ENCODE measurements around the gene PTPRN2. TPM values are rescaled to one million over a fixed set of nuclear protein-coding genes. Genes with fewer than 3 reads are reported as not detected.

The PTPRN2 gene
- polyA plus RNA-seq, 6 donors from 2014 or later, result 1.4 to 4.6 (median 3.8) TPM

DNA sequence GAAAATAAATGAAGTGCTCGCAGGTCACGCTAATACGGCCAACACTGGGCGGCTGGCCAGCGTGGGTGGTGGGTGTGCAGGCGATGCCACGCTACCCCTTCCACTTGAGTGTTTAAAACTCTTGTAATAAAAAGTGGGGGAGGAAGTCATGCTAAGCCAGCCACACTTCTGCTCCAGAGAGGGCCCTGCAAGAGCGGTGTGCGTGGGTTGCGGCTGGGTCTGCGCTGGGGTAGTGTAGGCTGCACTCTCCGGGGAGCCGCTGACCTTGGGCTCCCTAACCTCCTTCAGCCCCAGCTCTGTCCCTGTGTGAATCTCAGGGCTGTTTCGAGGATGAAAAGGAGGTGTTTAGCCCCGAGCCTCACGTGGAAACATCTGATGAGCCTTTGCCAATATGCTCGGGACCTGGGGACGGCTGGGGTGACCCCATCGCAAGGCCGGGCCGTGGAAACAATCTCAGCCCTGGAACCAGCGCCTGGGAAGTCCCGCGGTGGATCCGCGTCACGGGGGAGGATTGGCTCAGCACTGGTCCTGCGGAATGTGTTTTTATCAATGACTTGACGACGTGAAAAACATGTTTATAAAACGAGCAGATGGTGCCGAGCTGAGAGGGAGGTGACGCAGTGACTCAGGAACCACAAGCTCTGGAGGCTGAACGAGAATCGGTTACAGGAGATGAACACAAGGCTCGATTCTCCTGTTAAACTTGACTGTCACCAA lies 972.4 kb downstream of the PTPRN2 start:
- Mint-ChIP-seq H3K27ac (peak overlapping the region in 1 of 6 donors; percentile 47), H3K4me3 (peak overlapping the region in 3 of 8 donors; percentile 10 to 70 (median 33)), H3K4me1 (peaks cover 6 to 17% (median 7%) of the 10 kb centered on the region in 3 donors), H3K9me3 (peaks cover 0 to 12% (median 3%) of the 10 kb centered on the region in 7 donors), H3K27me3 (peaks cover 0 to 4% (median 0%) of the 10 kb centered on the region in 3 donors), H3K36me3 (no peaks in the 10 kb centered on the region)
- no peak for ATAC-seq (ENCODE audit: low read depth in 2 of 2)
- no peak for DNase-seq

DNA sequence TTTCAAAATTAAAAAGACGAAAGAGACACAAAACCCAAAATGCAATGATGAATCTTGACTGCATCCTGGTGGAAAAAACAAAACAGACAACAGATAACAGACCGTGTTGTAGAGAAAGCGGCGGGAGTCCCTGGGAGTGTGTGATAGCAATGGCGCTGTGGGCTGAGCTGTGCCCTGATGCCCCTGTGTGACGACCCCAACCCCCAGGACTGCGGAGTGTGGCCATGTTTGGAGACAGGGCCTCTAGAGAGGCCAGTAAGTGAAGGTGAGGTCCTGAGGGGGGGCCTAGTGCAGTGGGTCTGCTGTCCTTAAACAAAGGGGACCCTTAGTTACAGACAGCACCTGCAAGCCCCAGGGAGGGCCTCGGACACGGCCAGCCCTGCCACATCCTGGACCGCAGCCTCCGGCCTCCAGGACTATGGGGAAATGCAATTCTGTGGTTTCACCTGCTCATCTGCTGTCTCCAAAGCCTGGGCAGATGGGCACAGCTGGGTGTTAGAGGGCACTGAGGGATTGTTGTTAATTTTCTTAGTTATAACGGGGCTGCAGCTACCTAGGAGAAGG lies 973.1 kb downstream of the PTPRN2 start:
- DNase-seq (no peak), ATAC-seq (ENCODE audit: low read depth in 2 of 2) (no peak)
- Mint-ChIP-seq H3K9me3 (peaks cover 1 to 15% (median 3%) of the 10 kb centered on the region in 7 donors), H3K4me3 (peak overlapping the region in 7 of 8 donors; percentile 33 to 86 (median 70)), H3K4me1 (peaks cover 6 to 17% (median 7%) of the 10 kb centered on the region in 3 donors), H3K36me3 (no peaks in the 10 kb centered on the region), H3K27me3 (no peaks in the 10 kb centered on the region), H3K27ac (peak overlapping the region in 1 of 6 donors; percentile 76)

DNA sequence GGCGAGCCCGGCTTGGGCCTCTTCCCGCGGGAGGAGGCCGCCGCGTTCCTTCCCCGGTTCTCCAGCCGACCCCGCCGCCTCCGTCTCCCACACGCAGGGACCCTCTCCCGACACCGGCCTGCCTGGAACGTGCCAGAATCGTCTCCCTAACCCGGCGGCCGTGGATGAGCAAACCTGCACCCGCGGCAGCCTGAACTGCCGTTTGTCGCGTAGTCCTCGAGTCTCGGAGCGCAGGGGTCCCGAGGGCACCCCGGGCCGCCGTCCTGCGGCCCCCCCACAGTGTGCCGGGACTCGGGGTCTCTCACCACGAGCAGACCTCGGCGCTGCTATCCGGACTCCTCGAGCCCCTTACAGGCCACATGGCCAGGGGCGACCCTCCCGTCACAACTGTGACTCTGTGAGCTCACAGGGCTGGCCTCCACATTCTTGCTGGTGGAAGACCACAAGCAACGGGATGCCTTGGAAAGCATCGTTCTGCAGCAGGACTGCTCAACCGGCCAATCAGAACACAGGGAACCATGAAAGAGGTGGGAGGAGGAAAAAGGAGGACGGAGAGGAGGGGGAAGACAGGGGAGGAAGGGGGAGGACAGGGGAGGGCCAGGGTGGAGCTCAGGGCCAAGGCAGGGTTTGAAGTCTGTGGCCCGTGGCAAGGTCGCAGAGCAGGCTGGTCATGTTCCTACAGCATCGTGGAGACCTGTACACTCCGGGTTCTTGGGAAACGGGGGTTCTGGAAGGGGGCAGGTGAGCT lies 973.9 kb downstream of the PTPRN2 start:
- H3K27ac Mint-ChIP-seq, result peak overlapping the region in 2 of 6 donors; percentile 39 to 70
- ATAC-seq (ENCODE audit: low read depth in 2 of 2) (no peak), DNase-seq (no peak)
- H3K36me3 Mint-ChIP-seq, result no peaks in the 10 kb centered on the region
- H3K9me3 Mint-ChIP-seq, result peaks cover 2 to 17% (median 3%) of the 10 kb centered on the region in 7 donors
- no peaks in the 10 kb centered on the region for H3K27me3 Mint-ChIP-seq
- peaks cover 6 to 17% (median 7%) of the 10 kb centered on the region in 3 donors for H3K4me1 Mint-ChIP-seq
- peak overlapping the region; percentile 68 to 92 (median 83) for H3K4me3 Mint-ChIP-seq

DNA sequence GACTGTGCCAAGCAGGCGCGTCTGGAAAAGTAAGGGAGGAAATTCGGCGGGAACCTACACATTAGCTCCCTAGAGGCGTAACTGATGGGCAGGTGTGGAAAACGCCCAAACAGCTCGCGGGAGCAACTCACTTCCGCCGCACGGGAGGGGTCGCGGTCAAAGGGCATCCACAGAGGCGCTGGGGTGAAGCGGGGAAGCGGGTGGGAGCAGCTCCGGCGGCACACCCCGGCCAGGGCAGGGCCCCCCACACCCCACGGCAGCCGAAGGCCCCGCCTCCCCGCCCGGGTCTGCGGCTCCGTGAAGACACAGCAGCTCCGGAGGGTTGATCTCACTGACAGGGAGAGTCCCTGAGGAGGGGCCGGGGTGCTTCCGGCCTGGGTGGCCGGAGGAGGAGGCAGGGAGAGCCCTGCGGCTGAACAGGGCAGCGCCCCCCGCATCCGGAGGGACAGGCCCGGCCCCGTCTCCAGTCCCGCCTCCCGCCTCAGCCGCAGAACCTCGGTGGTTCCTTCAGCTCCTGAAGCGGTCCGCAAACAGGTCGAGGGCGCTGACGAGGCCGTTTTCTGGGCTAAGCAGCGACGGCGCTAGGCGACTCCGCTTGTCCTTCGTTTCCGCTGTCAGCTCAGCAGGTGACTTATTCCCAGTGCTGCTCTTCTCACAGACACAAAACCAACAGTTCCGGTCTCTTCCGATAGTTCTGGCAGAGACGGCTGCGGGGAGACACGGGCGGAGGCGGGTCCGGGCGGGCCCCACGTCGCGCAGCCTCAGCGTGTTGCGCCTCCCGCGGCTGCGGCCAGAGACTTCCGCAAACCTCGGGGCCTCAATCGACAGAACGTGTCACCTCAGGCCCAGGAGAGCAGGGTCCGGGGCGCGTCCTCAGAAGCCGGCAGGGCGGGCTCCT lies 974.7 kb downstream of the PTPRN2 start:
- DNase-seq (peak; percentile 67), ATAC-seq (ENCODE audit: low read depth in 2 of 2) (peak; percentile 81 to 87)
- H3K9me3 Mint-ChIP-seq, result peaks cover 2 to 17% (median 3%) of the 10 kb centered on the region in 7 donors
- H3K36me3 Mint-ChIP-seq, result no peaks in the 10 kb centered on the region
- peaks cover 6 to 17% (median 7%) of the 10 kb centered on the region in 3 donors for H3K4me1 Mint-ChIP-seq
- peak overlapping the region; percentile 80 to 92 (median 88) for H3K4me3 Mint-ChIP-seq
- peak overlapping the region in 4 of 6 donors; percentile 39 to 97 (median 87) for H3K27ac Mint-ChIP-seq
- no peaks in the 10 kb centered on the region for H3K27me3 Mint-ChIP-seq

DNA sequence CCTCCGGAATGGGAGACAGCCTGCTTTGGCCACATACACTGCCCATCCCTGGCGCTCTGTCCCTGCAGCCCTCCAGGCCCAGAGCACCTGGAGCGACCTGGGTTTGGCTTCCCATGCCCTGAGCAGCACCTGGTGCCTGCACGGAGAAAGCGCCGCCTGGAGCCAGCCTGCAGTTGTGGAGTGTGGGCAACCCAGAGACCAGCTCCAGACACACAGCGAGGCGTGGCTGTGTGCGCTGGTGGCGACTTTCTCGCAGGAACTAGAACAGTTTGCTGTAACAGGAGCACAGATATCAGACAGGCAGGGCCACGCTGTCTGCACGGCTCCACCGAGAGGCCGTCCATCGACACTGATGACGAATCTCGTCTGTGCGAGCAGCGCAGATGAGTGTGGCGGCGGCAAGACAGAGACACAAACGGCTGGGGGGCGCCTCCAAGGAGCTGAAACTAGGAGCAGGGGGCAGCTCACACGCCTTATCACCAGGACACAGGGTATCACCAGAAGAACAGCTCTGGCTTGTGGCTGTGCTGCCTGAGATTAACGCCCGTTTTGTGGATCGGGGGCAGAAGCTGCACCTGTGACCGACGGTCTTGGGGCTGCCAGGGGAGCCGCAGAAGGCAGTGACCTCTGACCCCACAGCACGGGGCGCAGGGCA lies 975.5 kb downstream of the PTPRN2 start:
- peaks cover 0 to 15% (median 3%) of the 10 kb centered on the region in 7 donors for H3K9me3 Mint-ChIP-seq
- H3K36me3 Mint-ChIP-seq, result no peaks in the 10 kb centered on the region
- DNase-seq (no peak), ATAC-seq (ENCODE audit: low read depth in 2 of 2) (no peak)
- H3K27me3 Mint-ChIP-seq, result no peaks in the 10 kb centered on the region
- peaks cover 6 to 17% (median 7%) of the 10 kb centered on the region in 3 donors for H3K4me1 Mint-ChIP-seq
- H3K4me3 Mint-ChIP-seq, result peak overlapping the region; percentile 80 to 92 (median 88)
- H3K27ac Mint-ChIP-seq, result peak overlapping the region in 5 of 6 donors; percentile 17 to 97 (median 83)

DNA sequence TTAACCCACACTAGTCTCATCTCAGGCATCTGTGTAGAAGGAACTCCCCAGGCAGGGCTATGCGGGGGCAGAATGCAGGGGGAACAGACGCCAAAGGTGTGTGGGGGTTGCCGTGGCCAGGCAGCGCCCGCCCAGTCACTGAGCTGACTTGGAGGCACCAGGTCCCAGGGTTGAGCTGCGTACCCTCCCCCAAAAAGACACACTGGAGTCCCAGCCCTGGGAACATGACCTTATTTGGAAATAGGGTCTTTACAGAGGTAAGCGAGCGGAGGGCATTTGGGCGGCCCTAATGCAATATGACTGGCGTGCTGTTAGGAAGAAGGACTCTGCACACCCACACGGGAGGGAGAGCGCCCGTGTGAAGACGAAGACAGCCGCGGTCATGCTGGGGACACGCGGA lies 976.3 kb downstream of the PTPRN2 start:
- H3K4me1 Mint-ChIP-seq, result peaks cover 6 to 17% (median 7%) of the 10 kb centered on the region in 3 donors
- no peaks in the 10 kb centered on the region for H3K36me3 Mint-ChIP-seq
- peak overlapping the region; percentile 45 to 86 (median 67) for H3K4me3 Mint-ChIP-seq
- H3K27ac Mint-ChIP-seq, result peak overlapping the region in 3 of 6 donors; percentile 14 to 80 (median 28)
- H3K9me3 Mint-ChIP-seq, result peaks cover 0 to 13% (median 2%) of the 10 kb centered on the region in 7 donors
- no peaks in the 10 kb centered on the region for H3K27me3 Mint-ChIP-seq
- ATAC-seq (ENCODE audit: low read depth in 2 of 2) (no peak), DNase-seq (no peak)

DNA sequence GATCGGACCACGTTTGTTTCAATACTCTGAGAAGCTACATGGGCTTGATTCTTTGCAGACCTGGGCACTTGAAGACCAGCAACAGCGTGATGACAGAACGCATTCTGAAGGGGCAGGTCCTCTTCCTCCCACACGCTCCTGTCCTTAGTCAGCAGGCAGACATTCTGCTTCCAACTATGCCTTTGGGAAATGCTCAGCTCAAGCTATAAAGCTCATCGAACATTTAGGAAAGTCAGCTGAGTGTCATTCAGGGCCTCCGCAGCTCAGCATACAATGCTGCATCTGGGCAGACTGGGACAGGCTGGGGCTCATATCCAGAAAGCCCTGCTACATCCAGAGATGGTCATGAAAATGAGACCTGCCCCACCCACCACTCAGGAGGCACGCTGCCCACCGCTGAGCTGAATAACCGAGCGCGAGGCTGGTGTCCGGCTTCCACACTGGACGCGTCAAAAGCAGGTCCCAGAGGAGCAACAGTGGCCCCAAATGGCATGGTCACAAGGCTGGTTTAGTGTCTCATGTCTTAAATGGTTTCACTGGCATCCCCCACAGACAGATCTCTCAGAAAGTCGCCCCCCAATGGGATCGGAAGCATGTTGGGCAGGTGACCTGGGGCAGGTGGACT lies 976.8 kb downstream of the PTPRN2 start:
- peaks cover 0 to 10% (median 2%) of the 10 kb centered on the region in 7 donors for H3K9me3 Mint-ChIP-seq
- no peak for DNase-seq
- ATAC-seq (ENCODE audit: low read depth in 2 of 2), result no peak
- no peaks in the 10 kb centered on the region for H3K36me3 Mint-ChIP-seq
- H3K27ac Mint-ChIP-seq, result no peak overlapping the region
- H3K4me1 Mint-ChIP-seq, result peaks cover 6 to 17% (median 7%) of the 10 kb centered on the region in 3 donors
- peak overlapping the region in 5 of 8 donors; percentile 15 to 86 (median 68) for H3K4me3 Mint-ChIP-seq
- H3K27me3 Mint-ChIP-seq, result no peaks in the 10 kb centered on the region

DNA sequence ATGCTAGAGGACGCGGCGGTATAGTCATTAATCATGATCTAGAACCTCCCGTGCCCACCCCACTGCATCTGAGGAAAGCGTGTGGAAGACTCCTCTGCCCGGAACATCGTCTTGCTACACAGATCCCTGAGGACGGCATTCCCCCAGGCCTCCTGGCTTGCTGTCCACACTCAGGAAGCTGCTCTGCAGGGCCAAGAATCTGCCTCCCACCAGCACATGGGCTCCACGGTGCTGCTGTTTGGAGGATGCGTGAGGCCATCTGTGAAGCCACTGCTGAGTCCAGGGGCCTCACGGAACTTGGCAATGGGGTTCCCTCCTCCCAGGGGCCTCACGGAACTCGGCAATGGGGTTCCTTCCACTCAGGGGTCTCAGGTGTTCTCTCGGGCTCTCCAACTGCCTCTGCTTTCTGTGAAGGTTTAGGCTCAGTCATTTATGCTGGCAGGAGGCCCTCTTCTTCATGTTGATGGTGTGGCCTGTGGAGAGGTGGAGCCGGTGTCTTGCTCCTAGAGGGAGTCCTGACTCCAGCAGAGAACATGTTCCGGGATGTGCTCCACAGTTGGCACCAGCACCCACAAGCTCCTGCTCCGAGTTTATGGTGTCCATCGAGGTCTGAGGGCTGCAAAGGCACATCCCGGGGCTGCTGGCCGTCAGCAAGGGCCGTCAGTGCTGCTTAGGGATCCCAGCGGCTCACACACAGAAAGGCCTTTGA lies 977.5 kb downstream of the PTPRN2 start:
- Mint-ChIP-seq H3K4me1 (peaks cover 6 to 17% (median 7%) of the 10 kb centered on the region in 3 donors), H3K9me3 (peaks cover 0 to 8% (median 2%) of the 10 kb centered on the region in 7 donors), H3K27ac (no peak overlapping the region), H3K36me3 (no peaks in the 10 kb centered on the region), H3K27me3 (no peaks in the 10 kb centered on the region), H3K4me3 (peak overlapping the region in 1 of 8 donors; percentile 25)
- ATAC-seq (ENCODE audit: low read depth in 2 of 2) (no peak), DNase-seq (no peak)

DNA sequence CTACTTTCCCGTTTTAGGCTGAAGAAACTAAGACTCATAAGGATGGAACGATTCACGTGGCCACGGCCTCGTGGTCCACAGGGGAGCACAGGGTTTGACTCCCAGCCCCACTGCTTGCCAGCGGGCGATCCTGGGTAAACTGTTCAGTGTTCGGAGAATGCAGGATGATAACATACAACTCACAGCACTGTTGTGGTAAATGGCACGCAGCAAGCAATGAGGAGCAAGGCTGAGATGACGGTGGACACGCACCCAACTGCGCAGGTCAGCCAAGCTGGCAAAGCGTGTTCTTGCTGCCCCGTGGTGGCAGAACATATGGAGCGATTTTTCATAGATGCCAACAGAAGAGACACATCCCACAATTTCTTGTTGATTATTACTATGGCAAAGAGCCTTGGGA lies 978.1 kb downstream of the PTPRN2 start:
- no peak for ATAC-seq (ENCODE audit: low read depth in 2 of 2)
- peak overlapping the region in 1 of 8 donors; percentile 25 for H3K4me3 Mint-ChIP-seq
- no peak for DNase-seq
- peaks cover 0 to 8% (median 2%) of the 10 kb centered on the region in 7 donors for H3K9me3 Mint-ChIP-seq
- no peak overlapping the region for H3K27ac Mint-ChIP-seq
- no peaks in the 10 kb centered on the region for H3K36me3 Mint-ChIP-seq
- peaks cover 0 to 3% (median 1%) of the 10 kb centered on the region in 3 donors for H3K27me3 Mint-ChIP-seq
- H3K4me1 Mint-ChIP-seq, result peaks cover 6 to 13% (median 7%) of the 10 kb centered on the region in 3 donors

DNA sequence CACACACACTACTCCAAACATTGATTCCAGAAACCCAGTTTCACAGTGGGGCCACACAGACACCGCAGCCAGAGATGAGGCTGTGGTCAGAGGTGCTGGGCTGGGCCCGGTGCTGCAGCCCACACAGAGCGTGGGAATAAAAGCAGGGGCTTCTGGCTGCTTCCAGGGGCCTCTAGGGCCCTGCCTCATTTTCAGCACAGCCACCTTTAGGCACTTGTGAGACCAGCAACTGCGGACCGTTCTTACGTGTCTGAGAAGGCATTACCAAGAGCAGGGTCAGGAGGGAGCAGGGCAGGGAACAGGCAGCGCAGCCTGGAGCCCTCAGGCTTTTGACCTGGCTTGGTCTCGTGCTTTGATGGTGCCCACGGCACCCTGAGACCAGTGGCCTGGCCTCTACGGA lies 980.4 kb downstream of the PTPRN2 start:
- H3K9me3 Mint-ChIP-seq, result peaks cover 0 to 6% (median 0%) of the 10 kb centered on the region in 7 donors
- ATAC-seq (ENCODE audit: low read depth in 2 of 2) (no peak), DNase-seq (no peak)
- no peak overlapping the region for H3K4me3 Mint-ChIP-seq
- peaks cover 2 to 3% (median 2%) of the 10 kb centered on the region in 3 donors for H3K4me1 Mint-ChIP-seq
- H3K27me3 Mint-ChIP-seq, result peaks cover 0 to 7% (median 3%) of the 10 kb centered on the region in 3 donors
- H3K36me3 Mint-ChIP-seq, result no peaks in the 10 kb centered on the region
- H3K27ac Mint-ChIP-seq, result no peak overlapping the region

DNA sequence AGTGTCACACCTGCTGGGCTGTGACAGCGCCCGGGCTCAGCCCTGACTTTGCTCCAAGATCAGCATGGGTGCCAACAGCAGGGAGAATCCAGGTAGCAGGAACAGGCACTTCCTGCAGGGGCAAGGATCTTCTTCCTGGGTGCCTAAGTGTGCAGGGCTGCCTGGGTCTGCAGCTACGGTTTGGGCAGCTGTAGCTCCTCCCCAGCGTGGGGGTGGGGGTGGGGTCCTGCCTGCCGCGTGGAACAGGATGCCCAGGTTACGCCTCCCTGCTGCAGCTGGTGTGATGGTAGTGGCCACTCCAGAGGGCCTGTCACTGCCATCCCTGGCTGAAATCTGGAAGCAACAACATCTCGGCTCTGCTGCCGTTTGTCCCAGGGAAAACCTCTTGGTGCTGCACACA lies 981.5 kb downstream of the PTPRN2 start:
- peaks cover 0 to 7% (median 3%) of the 10 kb centered on the region in 3 donors for H3K27me3 Mint-ChIP-seq

More for the DNA sequence above, 981.5 kb downstream of the PTPRN2 start:
- H3K4me1 Mint-ChIP-seq, result no peaks in the 10 kb centered on the region
- DNase-seq (no peak), ATAC-seq (ENCODE audit: low read depth in 2 of 2) (no peak)
- H3K36me3 Mint-ChIP-seq, result no peaks in the 10 kb centered on the region
- H3K4me3 Mint-ChIP-seq, result no peak overlapping the region
- peak overlapping the region in 1 of 6 donors; percentile 47 for H3K27ac Mint-ChIP-seq
- H3K9me3 Mint-ChIP-seq, result peaks cover 0 to 4% (median 0%) of the 10 kb centered on the region in 7 donors
